ENCODE data around the gene ALK. TPM values are rescaled to one million over a fixed set of nuclear protein-coding genes. Genes with fewer than 3 reads are reported as not detected.

Gene ALK
- total and polyA plus RNA-seq, 2 donors (not counting 1 experiment from before 2014, with no cell fraction given), result not detected

DNA sequence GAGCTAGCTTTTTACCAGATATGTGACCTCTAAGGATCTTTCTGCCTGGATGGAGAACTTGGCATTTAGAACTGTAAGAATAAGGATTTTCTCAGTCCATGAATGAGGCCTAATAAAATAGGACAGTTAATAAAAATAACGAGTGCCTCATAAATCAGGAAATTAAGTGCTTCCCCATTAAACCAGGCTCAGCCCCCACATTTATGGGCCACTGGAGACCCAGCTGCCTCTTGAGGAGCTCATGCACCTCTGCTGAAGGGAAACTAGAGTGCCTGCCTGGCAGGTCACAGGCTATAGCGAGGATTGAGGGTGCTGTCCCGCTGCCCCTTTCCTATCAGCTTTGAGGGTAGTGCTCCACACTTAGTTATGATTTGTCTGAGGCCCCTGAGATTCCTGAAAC is 158.0 kb downstream of the ALK start:
- no peaks in the 10 kb centered on the region for H3K9me3 ChIP-seq (ENCODE audit: control extremely low read depth in 1 of 3, control insufficient read depth in 2 of 3, insufficient read depth in 1 of 3, low read length in 2 of 3)
- no peaks in the 10 kb centered on the region for H3K4me1 ChIP-seq (ENCODE audit: control insufficient read depth in 2 of 2, insufficient read depth in 2 of 2, low read length in 2 of 2)
- H3K9ac ChIP-seq (ENCODE audit: low read length), result no peak overlapping the region
- no peak for TF ChIP-seq CTCF (IDR thresholded peaks at IDR 0.05)
- no peak for TF ChIP-seq EZH2 (IDR thresholded peaks at IDR 0.05; ENCODE audit: borderline replicate concordance, insufficient read depth, low read depth, low read length, poor library complexity, severe bottlenecking)
- no peaks in the 10 kb centered on the region for H3K79me2 ChIP-seq (ENCODE audit: control insufficient read depth, insufficient read depth, low read length)
- H4K20me1 ChIP-seq (ENCODE audit: control insufficient read depth, insufficient read depth, low read length, poor library complexity, severe bottlenecking), result no peaks in the 10 kb centered on the region
- H3K36me3 ChIP-seq (replicated peaks in 1 of 2; ENCODE audit: control extremely low read depth in 1 of 2, control insufficient read depth in 1 of 2, extremely low read depth in 1 of 2, insufficient read depth in 2 of 2, low read length in 1 of 2), result no peaks in the 10 kb centered on the region
- no peak overlapping the region for H3K4me2 ChIP-seq (replicated peaks; ENCODE audit: low read depth, low read length, poor library complexity, severe bottlenecking)
- Mint-ChIP-seq H3K4me1 (no peaks in the 10 kb centered on the region), H3K4me3 (no peak overlapping the region), H3K9me3 (ENCODE audit: insufficient read depth) (no peaks in the 10 kb centered on the region), H3K27ac (no peak overlapping the region), H3K27me3 (peaks cover 5% of the 10 kb centered on the region)
- no peak for DNase-seq
- no peak overlapping the region for H2AFZ ChIP-seq (ENCODE audit: insufficient read depth, low read depth, low read length, poor library complexity, severe bottlenecking)
- H3K27me3 ChIP-seq (replicated peaks in 1 of 4; ENCODE audit: control extremely low read depth in 1 of 4, control insufficient read depth in 3 of 4, insufficient read depth in 4 of 4, low read length in 3 of 4), result no peaks in the 10 kb centered on the region
- ChIA-PET CTCF (no interaction called here), POLR2A (no interaction called here)
- 80% methylated on average over 2 of the region's 3 CpGs for WGBS (ENCODE audit: insufficient coverage)
- no peak overlapping the region for H3K4me3 ChIP-seq (ENCODE audit: control extremely low read depth in 1 of 5, extremely low read depth in 1 of 5, insufficient read depth in 1 of 5, low read depth in 2 of 5, low read length in 4 of 5)
- no peak overlapping the region for H3K27ac ChIP-seq (ENCODE audit: low read length in 2 of 2)
- intact Hi-C loops (cut with micrococcal nuclease), result no loop called here
- no peak for ATAC-seq (ENCODE audit: low read depth)

GRCh38 chr2:29762239-29762638 is 159.1 kb downstream of the ALK start:
- Mint-ChIP-seq H3K9me3 (ENCODE audit: insufficient read depth) (no peaks in the 10 kb centered on the region), H3K27ac (no peak overlapping the region), H3K4me1 (no peaks in the 10 kb centered on the region), H3K4me3 (no peak overlapping the region), H3K27me3 (peaks cover 5% of the 10 kb centered on the region)
- H3K79me2 ChIP-seq (ENCODE audit: control insufficient read depth, insufficient read depth, low read length), result no peaks in the 10 kb centered on the region
- no peaks in the 10 kb centered on the region for H3K36me3 ChIP-seq (replicated peaks in 1 of 2; ENCODE audit: control extremely low read depth in 1 of 2, control insufficient read depth in 1 of 2, extremely low read depth in 1 of 2, insufficient read depth in 2 of 2, low read length in 1 of 2)
- no CpG with 5 or more reads among the region's 5 CpGs for WGBS (ENCODE audit: insufficient coverage)
- no peak for TF ChIP-seq EZH2 (IDR thresholded peaks at IDR 0.05; ENCODE audit: borderline replicate concordance, insufficient read depth, low read depth, low read length, poor library complexity, severe bottlenecking)
- TF ChIP-seq CTCF (IDR thresholded peaks at IDR 0.05), result no peak
- POLR2A ChIA-PET, result no interaction called here
- H3K4me2 ChIP-seq (replicated peaks; ENCODE audit: low read depth, low read length, poor library complexity, severe bottlenecking), result no peak overlapping the region
- H2AFZ ChIP-seq (ENCODE audit: insufficient read depth, low read depth, low read length, poor library complexity, severe bottlenecking), result no peak overlapping the region
- CTCF ChIA-PET, result no interaction called here
- H3K4me3 ChIP-seq (ENCODE audit: control extremely low read depth in 1 of 5, extremely low read depth in 1 of 5, insufficient read depth in 1 of 5, low read depth in 2 of 5, low read length in 4 of 5), result no peak overlapping the region
- no peaks in the 10 kb centered on the region for H3K27me3 ChIP-seq (replicated peaks in 1 of 4; ENCODE audit: control extremely low read depth in 1 of 4, control insufficient read depth in 3 of 4, insufficient read depth in 4 of 4, low read length in 3 of 4)
- H4K20me1 ChIP-seq (ENCODE audit: control insufficient read depth, insufficient read depth, low read length, poor library complexity, severe bottlenecking), result no peaks in the 10 kb centered on the region
- H3K9me3 ChIP-seq (ENCODE audit: control extremely low read depth in 1 of 3, control insufficient read depth in 2 of 3, insufficient read depth in 1 of 3, low read length in 2 of 3), result no peaks in the 10 kb centered on the region
- ATAC-seq (ENCODE audit: low read depth) (no peak), DNase-seq (no peak)
- H3K9ac ChIP-seq (ENCODE audit: low read length), result no peak overlapping the region
- intact Hi-C loops (cut with micrococcal nuclease), result no loop called here
- no peaks in the 10 kb centered on the region for H3K4me1 ChIP-seq (ENCODE audit: control insufficient read depth in 2 of 2, insufficient read depth in 2 of 2, low read length in 2 of 2)
- H3K27ac ChIP-seq (ENCODE audit: low read length in 2 of 2), result no peak overlapping the region
